HEK293T (cell line): Measurements from ENCODE around the gene PRSS2.

Experiments used
- ARNT ChIP-seq: fragments of 450-650 bp; IDR thresholded peaks from 2 replicates; pipeline ENCODE4 v1.6.1; 2017; ENCODE audit warnings: mild to moderate bottlenecking
- FOXK2 ChIP-seq: fragments of 450-650 bp; IDR thresholded peaks from 2 replicates; pipeline ENCODE4 v1.6.1; 2016; ENCODE audit warnings: mild to moderate bottlenecking
- SUZ12 ChIP-seq: fragments of 450-650 bp; IDR thresholded peaks from 2 replicates; pipeline ENCODE4 v1.6.1; 2016; ENCODE audit warnings: mild to moderate bottlenecking
- ZNF384 ChIP-seq: fragments of 450-650 bp; IDR thresholded peaks from 2 replicates; pipeline ENCODE4 v1.6.1; 2016

DNA sequence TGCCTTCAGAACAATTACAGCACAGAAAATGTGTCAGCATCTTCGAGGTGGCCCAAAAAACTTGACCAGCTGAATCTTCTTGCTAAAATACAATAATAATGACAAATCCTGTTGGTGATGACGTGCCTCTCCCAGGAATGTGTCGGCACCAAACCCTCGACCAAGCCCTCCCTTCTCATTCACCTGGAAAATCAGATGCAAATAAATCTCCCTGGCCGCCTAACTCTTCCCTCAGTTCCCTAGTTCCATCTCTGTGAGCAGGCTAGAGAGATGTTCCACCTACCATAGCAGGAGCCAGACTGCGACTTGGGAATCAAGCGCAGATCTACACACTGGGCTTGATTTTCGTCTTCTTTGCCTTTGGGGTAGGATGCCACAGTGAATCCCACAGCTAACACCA is 17.4 kb upstream of the PRSS2 start:
- TF ChIP-seq ARNT (no peak), SUZ12 (no peak), FOXK2 (no peak), ZNF384 (no peak)
